CD4-positive, alpha-beta T cell (primary cell): ENCODE measurements around the gene ZNF628. TPM values are rescaled to one million over a fixed set of nuclear protein-coding genes. Genes with fewer than 3 reads are reported as not detected.

Experiments used
- ATAC-seq: fragments of 200-7000 bp; cut with Tn5 transposase; one replicate; pipeline ENCODE4 v1.10.0; 2022; ENCODE audit warnings: mild to moderate bottlenecking; ENCODE audit not compliant: poor library complexity
- CTCF ChIA-PET: fragments of 350-600 bp; sonication (Branson Sonifier 250); formaldehyde crosslinking; loops from one replicate; lab custom pipeline; 2021; ENCODE audit warnings: antibody characterized with exemption, inconsistent platforms; lab: Charles Lee
- POLR2A ChIA-PET: fragments of 350-600 bp; sonication (Branson Sonifier 250); formaldehyde crosslinking; loops from one replicate; lab custom pipeline; 2021; ENCODE audit warnings: antibody characterized with exemption, inconsistent platforms; lab: Charles Lee
- DNase-seq, 14 experiments: peaks; one replicate each; pipeline ENCODE4 v3.0.0-alpha.2; 2013 to 2020; ENCODE audit warnings: mixed read lengths in 2 of 14
- H3K27ac ChIP-seq, 2 donors: one replicate each; pipeline versions ENCODE4 v1.5.1 to v1.7.0; 2013; ENCODE audit warnings: low read length in 2 of 2, low read depth in 1 of 2, mild to moderate bottlenecking in 1 of 2
- H3K27me3 ChIP-seq, 2 experiments: 1 replicate in 1 of 2; 2 replicates in 1 of 2; pipeline versions ENCODE4 v1.6.1 to v1.7.0; 2013; ENCODE audit warnings: low read length in 2 of 2, control low read depth in 1 of 2, mild to moderate bottlenecking in 1 of 2, moderate library complexity in 1 of 2; ENCODE audit not compliant: insufficient read depth in 2 of 2, control insufficient read depth in 1 of 2
- H3K36me3 ChIP-seq: one replicate; pipeline ENCODE4 v1.6.1; 2013; ENCODE audit warnings: low read length, control low read depth; ENCODE audit not compliant: insufficient read depth
- H3K4me1 ChIP-seq: one replicate; pipeline ENCODE4 v1.6.1; 2013; ENCODE audit warnings: low read length, control low read depth; ENCODE audit not compliant: insufficient read depth
- H3K4me3 ChIP-seq: one replicate; pipeline ENCODE4 v1.5.1; 2013; ENCODE audit warnings: mild to moderate bottlenecking, low read length, moderate library complexity
- H3K9me3 ChIP-seq, 2 experiments: 1 replicate in 1 of 2; 2 replicates in 1 of 2; pipeline versions ENCODE4 v1.6.1 to v1.7.0; 2013; ENCODE audit warnings: low read length in 2 of 2, mild to moderate bottlenecking in 2 of 2, control low read depth in 1 of 2, moderate library complexity in 1 of 2; ENCODE audit not compliant: control insufficient read depth in 1 of 2, insufficient read depth in 1 of 2
- H3K27ac Mint-ChIP-seq: one replicate; pipeline ENCODE4 v1.8.0; 2020; ENCODE audit warnings: mixed read lengths
- H3K27me3 Mint-ChIP-seq: one replicate; pipeline ENCODE4 v1.8.0; 2021; ENCODE audit warnings: mixed read lengths
- H3K36me3 Mint-ChIP-seq: one replicate; pipeline ENCODE4 v1.8.0; 2021; ENCODE audit warnings: low read depth, mixed read lengths
- H3K4me1 Mint-ChIP-seq: one replicate; pipeline ENCODE4 v1.8.0; 2021; ENCODE audit warnings: low read depth, mixed read lengths
- H3K4me3 Mint-ChIP-seq: one replicate; pipeline ENCODE4 v1.8.0; 2020; ENCODE audit warnings: mild to moderate bottlenecking, mixed read lengths
- H3K9me3 Mint-ChIP-seq: one replicate; pipeline ENCODE4 v1.8.0; 2020; ENCODE audit warnings: mixed read lengths
- CTCF ChIP-seq: fragments of 200-600 bp; IDR thresholded peaks from one replicate; pipeline ENCODE4 v1.8.0; 2022; ENCODE audit warnings: antibody characterized with exemption, mild to moderate bottlenecking
- intact Hi-C, 2 experiments: fragments of 100-400 bp; cut with DNase I in 1 of 2; cut with micrococcal nuclease in 1 of 2; formaldehyde crosslinking; loops; one replicate each; pipeline versions ENCODE4 v1.15.1 to v1.9.0; 2023 to 2025; cut with DNase I, micrococcal nuclease
- total RNA-seq, 174 experiments: library from RNA in 2 of 174; stranded (reverse) in 2 of 174; gene quantifications; one replicate each; pipeline ENCODE4 v1.2.3 and lab custom pipeline; 2021 to 2026

ZNF628 gene
- total RNA-seq, 2 experiments from 2014 or later: 26.6 to 27.2 TPM

GRCh38 chr19:55440411-55441105, 35.9 kb upstream of the ZNF628 start:
- H3K36me3 Mint-ChIP-seq: no peaks in the 10 kb centered on the region
- peaks cover 80% of the 10 kb centered on the region for H3K27me3 Mint-ChIP-seq
- no peak overlapping the region for H3K27ac Mint-ChIP-seq
- H3K4me3 Mint-ChIP-seq: no peak overlapping the region
- Histone ChIP-seq H3K4me3 (no peak overlapping the region), H3K27ac (no peak overlapping the region), H3K9me3 (peaks cover 0 to 34% of the 10 kb centered on the region in 2 experiments), H3K27me3 (peaks cover 66 to 83% of the 10 kb centered on the region in 2 experiments), H3K4me1 (peaks cover 28% of the 10 kb centered on the region), H3K36me3 (no peaks in the 10 kb centered on the region)
- POLR2A ChIA-PET: no interaction called here
- CTCF ChIA-PET: no interaction called here
- H3K4me1 Mint-ChIP-seq: peaks cover 33% of the 10 kb centered on the region
- H3K9me3 Mint-ChIP-seq: no peaks in the 10 kb centered on the region
- no peak for TF ChIP-seq CTCF
- ATAC-seq (peak; percentile 52), DNase-seq (peak in 2 of 14 experiments; percentile 8 to 51)
- intact Hi-C loops: no loop called here

- Mint-ChIP-seq H3K27me3 (peaks cover 86% of the 10 kb centered on the region), H3K36me3 (no peaks in the 10 kb centered on the region), H3K9me3 (no peaks in the 10 kb centered on the region), H3K4me1 (peaks cover 33% of the 10 kb centered on the region), H3K4me3 (peak overlapping the region; percentile 22), H3K27ac (no peak overlapping the region)
- intact Hi-C loops: no loop called here
- no peak overlapping the region for H3K4me3 ChIP-seq
- H3K27me3 ChIP-seq: peaks cover 68 to 84% of the 10 kb centered on the region in 2 experiments
- ChIA-PET POLR2A (no interaction called here), CTCF (no interaction called here)
- H3K9me3 ChIP-seq: peaks cover 0 to 34% of the 10 kb centered on the region in 2 experiments
- ATAC-seq (no peak), DNase-seq (no peak)
- no peak overlapping the region for H3K27ac ChIP-seq
- TF ChIP-seq CTCF: no peak
- H3K36me3 ChIP-seq: no peaks in the 10 kb centered on the region
- peaks cover 28% of the 10 kb centered on the region for H3K4me1 ChIP-seq
Measured at GRCh38 chr19:55441319-55441691, 35.1 kb upstream of the ZNF628 start.

- no peak for TF ChIP-seq CTCF
- no peaks in the 10 kb centered on the region for H3K36me3 ChIP-seq
- intact Hi-C loops: no loop called here
- no peak overlapping the region for H3K4me3 ChIP-seq
- ATAC-seq (no peak), DNase-seq (no peak)
- H3K27ac ChIP-seq: no peak overlapping the region
- POLR2A ChIA-PET: no interaction called here
- Mint-ChIP-seq H3K9me3 (no peaks in the 10 kb centered on the region), H3K4me1 (peaks cover 33% of the 10 kb centered on the region), H3K27me3 (peaks cover 82% of the 10 kb centered on the region), H3K27ac (no peak overlapping the region), H3K36me3 (no peaks in the 10 kb centered on the region), H3K4me3 (peak overlapping the region; percentile 22)
- H3K27me3 ChIP-seq: peaks cover 66 to 85% of the 10 kb centered on the region in 2 experiments
- peaks cover 0 to 34% of the 10 kb centered on the region in 2 experiments for H3K9me3 ChIP-seq
- H3K4me1 ChIP-seq: peaks cover 28% of the 10 kb centered on the region
- CTCF ChIA-PET: no interaction called here
Measured at GRCh38 chr19:55441692-55442321, 34.6 kb upstream of the ZNF628 start.
